Transverse colon (tissue), 4 donors: ENCODE measurements around the gene SGCE. TPM values are rescaled to one million over a fixed set of nuclear protein-coding genes. Genes with fewer than 3 reads are reported as not detected.
"Not testable (repeated sequence)": the region's sequence is repeated elsewhere in the genome, so short reads cannot be mapped to it uniquely, and the experiment has no call there.

Experiments used
- DNase-seq: peaks from one replicate; pipeline ENCODE4 v3.0.0-alpha.2; 2019
- H3K27ac ChIP-seq, 4 donors: fragments of 200-600 bp; sonication (generic); 2 replicates each; pipeline ENCODE4 v1.5.1; 2016 to 2018; ENCODE audit warnings: inconsistent platforms in 4 of 4
- H3K27me3 ChIP-seq: fragments of 200-600 bp; sonication (generic); 2 replicates; pipeline ENCODE4 v1.5.1; 2017; ENCODE audit warnings: inconsistent platforms
- H3K36me3 ChIP-seq, 4 donors: fragments of 200-600 bp; sonication (generic); 2 replicates each; pipeline ENCODE4 v1.5.1; 2017 to 2019; ENCODE audit warnings: inconsistent platforms in 4 of 4
- H3K4me1 ChIP-seq, 4 donors: fragments of 200-600 bp; sonication (generic); 2 replicates each; pipeline ENCODE4 v1.5.1; 2017 to 2020; ENCODE audit warnings: inconsistent platforms in 4 of 4
- H3K4me3 ChIP-seq, 4 donors: fragments of 200-600 bp; sonication (generic); 1 replicate in 1 of 4; 2 replicates in 3 of 4; pipeline versions ENCODE4 v1.5.1 to v1.6.1; 2017 to 2019; ENCODE audit warnings: inconsistent platforms in 4 of 4
- H3K9me3 ChIP-seq, 2 donors: fragments of 200-600 bp; sonication (generic); 2 replicates each; pipeline ENCODE4 v1.5.1; 2017 to 2019; ENCODE audit warnings: inconsistent platforms in 2 of 2
- CTCF ChIP-seq, 5 experiments: fragments of 200-600 bp in 3 of 5; fragments of 450-650 bp in 2 of 5; sonication (generic) in 3 of 5; IDR thresholded peaks; 1 replicate in 2 of 5; 2 replicates in 3 of 5; pipeline ENCODE4 v1.5.1; 2016 to 2017; ENCODE audit warnings: antibody characterized with exemption in 5 of 5, inconsistent platforms in 3 of 5, mild to moderate bottlenecking in 2 of 5, moderate library complexity in 1 of 5
- EP300 ChIP-seq: sonication (generic); formaldehyde crosslinking; IDR thresholded peaks from one replicate; pipeline ENCODE4 v1.6.1; 2017; ENCODE audit warnings: antibody characterized with exemption, low read depth
- POLR2A ChIP-seq: fragments of 450-650 bp; IDR thresholded peaks from one replicate; pipeline ENCODE4 v1.6.1; 2016; ENCODE audit warnings: antibody characterized with exemption, mild to moderate bottlenecking, moderate library complexity
- POLR2AphosphoS5 ChIP-seq, 3 donors: sonication (generic); formaldehyde crosslinking; IDR thresholded peaks; one replicate each; pipeline ENCODE4 v1.6.1; 2016; ENCODE audit warnings: antibody characterized with exemption in 3 of 3
- WGBS, 2 donors: methylation state at CpG; one replicate each; pipeline ENCODE4 v1.1.5; 2018; ENCODE audit warnings: low coverage in 1 of 2; 5-methylcytosine and 5-hydroxymethylcytosine counted together
- in situ Hi-C, 4 donors: fragments of 200-750 bp; cut with MboI; loops; one replicate each; pipeline versions ENCODE4 v1.15.0 to v1.15.1; 2017; ENCODE audit warnings: low sequenced_read_pairs in 3 of 4, low pct_ligation_motif_present in 1 of 4, low pct_unique_long_range_greater_than_20kb in 1 of 4
- intact Hi-C: fragments of 100-400 bp; cut with DNase I; formaldehyde crosslinking; loops from one replicate; pipeline ENCODE4 v1.15.1; 2023; ENCODE audit warnings: low total_unique reads
- total RNA-seq, 4 donors: library from RNA; depleted of rRNA; stranded (reverse); fragments of >200 nt; gene quantifications; one replicate each; pipeline ENCODE4 v1.1.0, GENCODE V29; 2016

The SGCE gene
- 10 to 100 TPM; 24.1 to 62.1 (median 33.2) TPM for total RNA-seq

- in situ Hi-C loops: no loop called here
- no peaks in the 10 kb centered on the region for H3K36me3 ChIP-seq
- intact Hi-C loops: loop anchor here (5.0 kb wide), 1 partner anchor 359 kb away; no protein-coding TSS in a partner anchor
Measured at GRCh38 chr7:94655848-94656657, at the start of gene SGCE. TSS of gene SGCE (minus strand) at chr7:94656133. CDS start at chr7:94656098, 35 bp downstream.

GRCh38 chr7:94705155-94706021 is 49.5 kb upstream of the SGCE start:
- H3K27ac ChIP-seq, H3K9me3 ChIP-seq, in situ Hi-C loops, H3K4me1 ChIP-seq, H3K36me3 ChIP-seq, DNase-seq, intact Hi-C loops, H3K27me3 ChIP-seq, H3K4me3 ChIP-seq: not testable (repeated sequence)
- 92 to 100% methylated on average over 2 to 37 of the region's 39 CpGs for WGBS, 2 donors

More at GRCh38 chr7:94655848-94656657, at the start of gene SGCE:
- peak in 1 of 3 donors; percentile 19 for TF ChIP-seq POLR2AphosphoS5 (IDR thresholded peaks at IDR 0.05)
- TF ChIP-seq POLR2A: no peak
- no peak for TF ChIP-seq EP300
- peak in 3 of 5 experiments; percentile 59 to 65 (median 64) for TF ChIP-seq CTCF (IDR thresholded peaks at IDR 0.05)
- no peaks in the 10 kb centered on the region for H3K9me3 ChIP-seq
- peak within 1 kb of the TSS; percentile 21 to 66 (median 42) for H3K4me3 ChIP-seq
- H3K27me3 ChIP-seq: peaks cover 55% of the 10 kb centered on the region
- peaks cover 0 to 35% (median 9%) of the 10 kb centered on the region in 4 donors for H3K4me1 ChIP-seq
- 40% methylated on average over 62 of the region's 63 CpGs; no CpG with 5 or more reads in 1 of the 2 donors for WGBS, 2 donors
- H3K27ac ChIP-seq: peak within 1 kb of the TSS; percentile 63 to 79 (median 76)
- peak; percentile 64 for DNase-seq

- Histone ChIP-seq H3K36me3 (no peaks in the 10 kb centered on the region), H3K27ac (no peak overlapping the region), H3K4me3 (no peak overlapping the region), H3K9me3 (no peaks in the 10 kb centered on the region), H3K27me3 (no peaks in the 10 kb centered on the region), H3K4me1 (peaks cover 0 to 10% (median 0%) of the 10 kb centered on the region in 4 donors)
- 65 to 92% methylated on average over 1 of the region's 1 CpG for WGBS, 2 donors
- TF ChIP-seq EP300: no peak
- TF ChIP-seq CTCF (IDR thresholded peaks at IDR 0.05): no peak
- no peak for TF ChIP-seq POLR2A
- TF ChIP-seq POLR2AphosphoS5 (IDR thresholded peaks at IDR 0.05): no peak
- in situ Hi-C loops: no loop called here
- intact Hi-C loops: no loop called here
- DNase-seq: no peak
Measured at GRCh38 chr7:94701555-94701973, 45.6 kb upstream of the SGCE start.

- Histone ChIP-seq H3K4me3 (no peak overlapping the region), H3K36me3 (no peaks in the 10 kb centered on the region), H3K9me3 (no peaks in the 10 kb centered on the region), H3K27ac (no peak overlapping the region), H3K4me1 (peaks cover 0 to 10% (median 0%) of the 10 kb centered on the region in 4 donors), H3K27me3 (no peaks in the 10 kb centered on the region)
- intact Hi-C loops: no loop called here
- TF ChIP-seq POLR2AphosphoS5 (IDR thresholded peaks at IDR 0.05) (no peak), CTCF (IDR thresholded peaks at IDR 0.05) (no peak), POLR2A (no peak), EP300 (no peak)
- no peak for DNase-seq
- in situ Hi-C loops: no loop called here
Measured at GRCh38 chr7:94700926-94701554, 45.1 kb upstream of the SGCE start.
